K562 (cell line): Measurements from ENCODE around the gene CSTF1. TPM values are rescaled to one million over a fixed set of nuclear protein-coding genes. Genes with fewer than 3 reads are reported as not detected.

Experiments used
- ATAC-seq: fragments of 200-7000 bp; cut with Tn5 transposase; 3 replicates; pipeline ENCODE4 v1.9.1; 2020; ENCODE audit warnings: moderate library complexity
- BruUV-seq: library from RNA; stranded (reverse); fragments of 400-500 nt; replicated peaks from 2 replicates; lab custom pipeline; 2021; lab: Mats Ljungman, UMichigan
- CTCF ChIA-PET: fragments of 300-600 bp; formaldehyde crosslinking; extraction: SDS; loops from one replicate; lab custom pipeline; 2021; ENCODE audit warnings: low intra/inter-chr PET ratio; lab: Yijun Ruan, JAX
- POLR2A ChIA-PET: fragments of 300-600, 350-650 bp; sonication (Branson Sonifier 250); formaldehyde crosslinking; extraction: SDS; loops from one replicate; lab custom pipeline; 2021; ENCODE audit warnings: antibody characterized with exemption, inconsistent platforms; lab: Yijun Ruan, JAX
- DNase-seq, 4 experiments: peaks; one replicate each; pipeline versions ENCODE4 v3.0.0 to v3.0.0-alpha.2; 2011 to 2018; ENCODE audit warnings: low spot score in 3 of 4, mixed read lengths in 3 of 4; ENCODE audit errors: extremely low read depth in 1 of 4
- FAIRE-seq: peaks from 2 replicates; lab custom pipeline; 2011; peaks lifted over from hg19 to GRCh38; lab: Jason Lieb, UNC
- H2AFZ ChIP-seq: 2 replicates; pipeline ENCODE4 v1.6.0; 2011; ENCODE audit warnings: low read depth, low read length, control low read depth, inconsistent platforms
- H3K27ac ChIP-seq: fragments of 200-600 bp; 3 replicates; pipeline ENCODE4 v1.8.0; 2011; ENCODE audit warnings: low read depth, mild to moderate bottlenecking, control low read depth, inconsistent platforms, low read length, moderate library complexity, mixed read lengths; ENCODE audit errors: extremely low read depth
- H3K27me3 ChIP-seq, 2 experiments: fragments of 300-600 bp in 1 of 2; 2 replicates in 1 of 2; 3 replicates in 1 of 2; pipeline versions ENCODE4 v1.6.0 to v1.8.0; 2011; ENCODE audit warnings: inconsistent platforms in 2 of 2, low read length in 2 of 2, mild to moderate bottlenecking in 1 of 2, mixed read lengths in 1 of 2, moderate library complexity in 1 of 2; ENCODE audit not compliant: control insufficient read depth in 2 of 2, insufficient read depth in 2 of 2
- H3K36me3 ChIP-seq: fragments of 300-600 bp; 3 replicates; pipeline ENCODE4 v1.8.0; 2011; ENCODE audit warnings: mild to moderate bottlenecking, low read length, inconsistent platforms; ENCODE audit not compliant: control insufficient read depth, insufficient read depth
- H3K4me1 ChIP-seq, 2 experiments: fragments of 200-600 bp in 1 of 2; replicated peaks in 1 of 2; 2 replicates in 1 of 2; 3 replicates in 1 of 2; pipeline versions ENCODE4 v1.5.1 to v1.8.0; 2011; ENCODE audit warnings: inconsistent platforms in 2 of 2, low read length in 2 of 2, mild to moderate bottlenecking in 1 of 2, mixed read lengths in 1 of 2, moderate library complexity in 1 of 2; ENCODE audit not compliant: control insufficient read depth in 2 of 2, insufficient read depth in 2 of 2
- H3K4me2 ChIP-seq: 2 replicates; pipeline ENCODE4 v1.6.1; 2011; ENCODE audit warnings: low read length, control low read depth, inconsistent platforms, mixed read lengths; ENCODE audit not compliant: insufficient read depth
- H3K4me3 ChIP-seq: fragments of 200-600 bp; sonication (generic), shearing (Covaris generic); 2 replicates; pipeline ENCODE4 v1.5.1; 2016; ENCODE audit warnings: control low read depth, inconsistent platforms
- H3K79me2 ChIP-seq: fragments of 200-600 bp; 3 replicates; pipeline ENCODE4 v1.8.0; 2011; ENCODE audit warnings: low read length, inconsistent platforms; ENCODE audit not compliant: control insufficient read depth, insufficient read depth
- H3K9ac ChIP-seq, 2 experiments: 2 replicates each; pipeline versions ENCODE4 v1.6.0 to v1.6.1; 2011; ENCODE audit warnings: low read depth in 2 of 2, low read length in 2 of 2, control low read depth in 1 of 2, inconsistent platforms in 1 of 2, mild to moderate bottlenecking in 1 of 2, mixed read lengths in 1 of 2; ENCODE audit not compliant: insufficient read depth in 1 of 2
- H3K9me1 ChIP-seq: one replicate; pipeline ENCODE4 v1.6.0; 2011; ENCODE audit warnings: inconsistent platforms, mild to moderate bottlenecking, low read length, moderate library complexity; ENCODE audit not compliant: control insufficient read depth, insufficient read depth
- H3K9me3 ChIP-seq: replicated peaks from 2 replicates; pipeline ENCODE4 v1.5.1; 2011; ENCODE audit warnings: low read depth, low read length, inconsistent platforms; ENCODE audit not compliant: control insufficient read depth, insufficient read depth
- H4K20me1 ChIP-seq: replicated peaks from 2 replicates; pipeline ENCODE4 v1.6.1; 2011; ENCODE audit warnings: low read length, inconsistent platforms, mixed read lengths; ENCODE audit not compliant: control insufficient read depth, insufficient read depth
- DMBX1 ChIP-seq: fragments of 250-450 bp; sonication (Bioruptor Pico); IDR thresholded peaks from 2 replicates; pipeline ENCODE4 v1.8.0; 2022; ENCODE audit warnings: inconsistent platforms, mild to moderate bottlenecking, moderate library complexity, borderline replicate concordance
- HDAC1 ChIP-seq, 2 experiments: fragments of 450-650 bp; IDR thresholded peaks; 2 replicates each; pipeline ENCODE4 v1.6.1; 2016 to 2017; ENCODE audit warnings: inconsistent platforms in 1 of 2, mild to moderate bottlenecking in 1 of 2, moderate library complexity in 1 of 2
- KDM1A ChIP-seq, 2 experiments: fragments of 450-650 bp; IDR thresholded peaks; 2 replicates each; pipeline ENCODE4 v1.6.1; 2016; ENCODE audit warnings: mild to moderate bottlenecking in 2 of 2
- MNT ChIP-seq, 2 experiments: fragments of 450-650 bp; conservative IDR thresholded peaks; 2 replicates each; pipeline ENCODE4 v1.6.1; 2017; ENCODE audit warnings: mild to moderate bottlenecking in 2 of 2, moderate library complexity in 2 of 2
- NKRF ChIP-seq: fragments of 450-650 bp; IDR thresholded peaks from 2 replicates; pipeline ENCODE4 v1.6.1; 2016; ENCODE audit warnings: borderline replicate concordance
- RBM25 ChIP-seq: fragments of 200-400 bp; formaldehyde crosslinking; IDR thresholded peaks from 2 replicates; pipeline ENCODE4 v1.6.1; 2018; ENCODE audit warnings: low read length, low read depth, moderate library complexity; ENCODE audit not compliant: severe bottlenecking
- SMARCA4 ChIP-seq: fragments of 450-650 bp; IDR thresholded peaks from 2 replicates; pipeline ENCODE4 v1.6.1; 2016
- TFAP4 ChIP-seq: sonication (generic); formaldehyde crosslinking; IDR thresholded peaks from 2 replicates; pipeline ENCODE4 v1.8.0; 2022; ENCODE audit warnings: missing genetic modification reagents, mild to moderate bottlenecking, moderate library complexity, borderline replicate concordance
- ZBTB11 ChIP-seq, 3 experiments: fragments of 200-800 bp in 1 of 3; fragments of 250-450 bp in 1 of 3; fragments of 450-650 bp in 1 of 3; sonication (Bioruptor Pico) in 1 of 3; sonication (Bioruptor generic) in 1 of 3; formaldehyde crosslinking in 1 of 3; IDR thresholded peaks; 2 replicates each; pipeline versions ENCODE4 v1.6.1 to v1.8.0; 2016 to 2022; ENCODE audit warnings: mild to moderate bottlenecking in 2 of 3, missing genetic modification characterization in 2 of 3, missing compliant biosample characterization in 1 of 3, moderate library complexity in 1 of 3
- WGBS: fragments of 100-300 bp; shearing (Covaris generic); methylation state at CpG from one replicate; pipeline ENCODE4 v1.1.6; 2016; ENCODE audit warnings: low coverage, mixed read lengths; ENCODE audit not compliant: insufficient coverage; ENCODE audit errors: missing lambda C conversion rate; 5-methylcytosine and 5-hydroxymethylcytosine counted together
- in situ Hi-C: fragments of 300-500 bp; cut with MboI; formaldehyde crosslinking; loops from 4 replicates; pipeline ENCODE4 v1.15.0; 2018; ENCODE audit warnings: inconsistent platforms, mixed read lengths
- intact Hi-C: fragments of 100-400 bp; cut with micrococcal nuclease; formaldehyde crosslinking; loops from 2 replicates; pipeline ENCODE4 v1.14.2; 2022
- polyA plus RNA-seq, 8 experiments: library from polyadenylated mRNA; depleted of rRNA in 4 of 8; stranded (reverse) in 5 of 8; unstranded in 3 of 8; fragments of >200 nt; fragmentation: Nextera tagmentation in 2 of 8; fragmentation: Illumina TruSeq in 1 of 8; extraction: Ambion mirVana in 2 of 8; extraction: Trizol in 1 of 8; gene quantifications; 2 replicates each; pipeline versions ENCODE4 v1.2.1 to v1.2.3, GENCODE V29; 2011 to 2014; ENCODE audit warnings: inconsistent platforms in 1 of 8, missing spikeins in 1 of 8
- total RNA-seq, 7 experiments: library from RNA; depleted of rRNA in 6 of 7; stranded (reverse); fragments of >200 nt in 6 of 7; fragmentation: Illumina TruSeq in 2 of 7; extraction: Trizol in 2 of 7; gene quantifications; 2 replicates each; pipeline versions ENCODE4 v1.2.1 to v1.2.3, GENCODE V29; 2011 to 2021; ENCODE audit warnings: low replicate concordance in 1 of 7

The CSTF1 gene
- total and polyA plus RNA-seq, 9 of the 15 experiments (the other 6 are each of a cell fraction or from before 2014, with no cell fraction given) = 30.8 to 110 (median 53.4) TPM

GRCh38 chr20:56420940-56421688, 28.7 kb downstream of the CSTF1 start:
- POLR2A ChIA-PET = interaction anchor here (0.7 to 6.8 kb wide), 7 partner anchors 8 to 44 kb away, joined by 3 to 72 read pairs (median 6); partner anchors contain the start of genes AURKA, CASS4 and CSTF1
- Histone ChIP-seq H3K4me2 (peak overlapping the region; percentile 62), H2AFZ (no peak overlapping the region), H4K20me1 (peaks cover 9% of the 10 kb centered on the region; the same call in 1 of the 2 replicates), H3K9ac (peak overlapping the region; percentile 47 to 62; a peak in 3 of 4 replicates), H3K27ac (peak overlapping the region; percentile 85), H3K4me1 (peaks cover 30 to 80% of the 10 kb centered on the region in 2 experiments), H3K79me2 (peaks cover 99% of the 10 kb centered on the region), H3K36me3 (peaks cover 87% of the 10 kb centered on the region), H3K4me3 (no peak overlapping the region), H3K27me3 (no peaks in the 10 kb centered on the region), H3K9me1 (no peaks in the 10 kb centered on the region), H3K9me3 (no peaks in the 10 kb centered on the region)
- intact Hi-C loops (no loop called here), in situ Hi-C loops (no loop called here)
- CTCF ChIA-PET = interaction anchor here (0.7 kb wide), 1 partner anchor 9 kb away, joined by 3 read pairs; no protein-coding TSS in a partner anchor
- 28% methylated on average over 11 of the region's 11 CpGs for WGBS
- ATAC-seq (peak; percentile 12; the same call in 1 of the 3 replicates), DNase-seq (peak in 1 of 4 experiments; percentile 53), FAIRE-seq (no peak)
- BruUV-seq = no TSS peak
- TF ChIP-seq HDAC1 (IDR thresholded peaks at IDR 0.05) = peak in 1 of 2 experiments; percentile 9; a peak in 1 of 4 replicates
- no peak for TF ChIP-seq ZBTB11 (CRISPR knock-in tag; IDR thresholded peaks at IDR 0.05)
- TF ChIP-seq MNT (conservative IDR thresholded peaks at IDR 0.05) = peak in 1 of 2 experiments; percentile 57; a peak in 3 of 4 replicates
- TF ChIP-seq SMARCA4 = 0 out of 2 replicates have a peak, but pooled peaks have one; percentile 21
- TF ChIP-seq TFAP4 (CRISPR knock-in tag) = peak; percentile 71; the same call in 1 of the 2 replicates
- TF ChIP-seq NKRF = peak; percentile 35; the same call in 1 of the 2 replicates
- peak; percentile 43; the same call in 1 of the 2 replicates for TF ChIP-seq DMBX1 (CRISPR knock-in tag)
- peak in 1 of 2 experiments; percentile 31; a peak in 1 of 4 replicates for TF ChIP-seq KDM1A (IDR thresholded peaks at IDR 0.05)
- peak; percentile 4 for TF ChIP-seq RBM25
